Panc1 (cell line): Measurements from ENCODE around the gene CTSD. TPM values are rescaled to one million over a fixed set of nuclear protein-coding genes. Genes with fewer than 3 reads are reported as not detected.
A peak's percentile ranks its signal among the peaks of the same experiment; 100 is the strongest.

ENCODE experiments used
- ATAC-seq: fragments of 200-7000 bp; cut with Tn5 transposase; 2 replicates; pipeline ENCODE4 v1.9.1; 2020; ENCODE audit warnings: mild to moderate bottlenecking, moderate library complexity
- BruUV-seq: library from RNA; stranded (reverse); fragments of 400-500 nt; replicated peaks from 2 replicates; lab custom pipeline; 2021; lab: Mats Ljungman, UMichigan
- CTCF ChIA-PET: fragments of 300-600 bp; sonication (Branson Sonifier 250); formaldehyde crosslinking; loops from one replicate; lab custom pipeline; 2022; ENCODE audit warnings: antibody characterized with exemption; lab: Charles Lee
- POLR2A ChIA-PET: fragments of 300-600 bp; sonication (Branson Sonifier 250); formaldehyde crosslinking; loops from one replicate; lab custom pipeline; 2022; ENCODE audit warnings: antibody characterized with exemption; lab: Charles Lee
- DNase-seq: peaks from one replicate; pipeline ENCODE4 v3.0.0-alpha.2; 2010; ENCODE audit warnings: low read depth, low spot score
- H3K27ac ChIP-seq: 2 replicates; pipeline ENCODE4 v1.5.1; 2011; ENCODE audit warnings: mild to moderate bottlenecking, low read length, inconsistent platforms
- H3K27me3 ChIP-seq: fragments of 200-500 bp; sonication (Bioruptor generic); 2 replicates; pipeline ENCODE4 v1.6.0; 2014; ENCODE audit warnings: low read length, inconsistent platforms; ENCODE audit not compliant: control insufficient read depth, insufficient read depth
- H3K36me3 ChIP-seq: fragments of 200-500 bp; sonication (Bioruptor generic); 2 replicates; pipeline ENCODE4 v1.5.1; 2014; ENCODE audit warnings: inconsistent platforms, mild to moderate bottlenecking, low read length, moderate library complexity; ENCODE audit not compliant: control insufficient read depth, insufficient read depth
- H3K4me1 ChIP-seq: 2 replicates; pipeline ENCODE4 v1.5.1; 2011; ENCODE audit warnings: inconsistent platforms, mild to moderate bottlenecking, low read length, moderate library complexity; ENCODE audit not compliant: control insufficient read depth, insufficient read depth
- H3K4me3 ChIP-seq, 2 experiments: 2 replicates each; pipeline ENCODE4 v1.5.1; 2011 to 2012; ENCODE audit warnings: low read depth in 2 of 2, low read length in 2 of 2, mild to moderate bottlenecking in 2 of 2, inconsistent platforms in 1 of 2, moderate library complexity in 1 of 2
- H3K9me3 ChIP-seq: fragments of 200-500 bp; sonication (Bioruptor generic); 2 replicates; pipeline ENCODE4 v1.5.1; 2014; ENCODE audit warnings: low read depth, mild to moderate bottlenecking, inconsistent platforms, low read length, moderate library complexity; ENCODE audit not compliant: control insufficient read depth, insufficient read depth
- POLR2AphosphoS5 ChIP-seq: IDR thresholded peaks from 2 replicates; pipeline ENCODE4 v1.6.1; 2012; ENCODE audit warnings: mild to moderate bottlenecking, low read depth, low read length, moderate library complexity
- REST ChIP-seq, 2 experiments: IDR thresholded peaks; 2 replicates each; pipeline ENCODE4 v1.6.1; 2011 to 2012; ENCODE audit warnings: low read depth in 2 of 2, control low read depth in 1 of 2, low read length in 1 of 2, mild to moderate bottlenecking in 1 of 2, moderate library complexity in 1 of 2; ENCODE audit not compliant: insufficient read depth in 1 of 2
- SIN3A ChIP-seq: IDR thresholded peaks from 2 replicates; pipeline ENCODE4 v1.6.1; 2012; ENCODE audit warnings: low read depth, mild to moderate bottlenecking, low read length, moderate library complexity, borderline replicate concordance; ENCODE audit not compliant: insufficient read depth
- TCF7L2 ChIP-seq: IDR thresholded peaks from 2 replicates; pipeline ENCODE4 v1.6.1; 2011; ENCODE audit warnings: mild to moderate bottlenecking, low read depth, low read length, inconsistent platforms
- in situ Hi-C: cut with HindIII; loops from 2 replicates; pipeline ENCODE4 v1.10.0; 2016; ENCODE audit warnings: low sequenced_read_pairs, low pct_unique_long_range_greater_than_20kb
- intact Hi-C: fragments of 100-400 bp; cut with micrococcal nuclease; formaldehyde crosslinking; loops from one replicate; pipeline ENCODE4 v1.10.0; 2022; ENCODE audit not compliant: unreplicated experiment
- total RNA-seq: library from RNA; stranded (reverse); gene quantifications from one replicate; pipeline ENCODE4 v1.2.1, GENCODE V29; 2021; ENCODE audit not compliant: unreplicated experiment
- TF ChIP-seq, protein P1 (sequence below): fragments of 450-650 bp; IDR thresholded peaks from 2 replicates; pipeline ENCODE4 v1.5.1; 2017; ENCODE audit warnings: mild to moderate bottlenecking

The CTSD gene
- total RNA-seq, 1 experiment from 2014 or later = 1,813 TPM

DNA sequence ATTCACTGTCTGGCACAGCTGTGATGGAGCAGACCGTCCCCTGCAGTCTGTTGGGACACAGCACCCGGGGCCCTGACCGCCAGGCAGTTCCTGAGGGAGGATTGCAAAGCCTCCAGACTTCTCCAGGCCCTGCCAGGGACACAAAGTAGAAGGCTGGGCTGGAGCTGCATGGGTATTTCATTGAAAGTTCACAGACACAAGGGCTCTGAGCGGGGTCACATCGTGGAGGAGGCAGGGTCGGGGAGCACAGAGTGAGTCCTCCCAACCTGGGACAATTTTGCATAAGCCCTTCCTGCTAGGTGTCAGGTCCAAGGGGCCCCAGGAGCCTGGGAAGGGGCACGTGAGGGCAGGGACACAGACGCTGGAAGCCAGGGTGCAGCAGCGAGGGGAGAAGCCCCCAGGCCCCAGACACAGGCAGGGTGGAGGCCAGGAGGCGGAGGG is 29.1 kb downstream of the CTSD start:
- DNase-seq (no peak), ATAC-seq (0 out of 2 replicates have a peak, but pooled peaks have one; percentile 16)
- TF ChIP-seq SIN3A (no peak), REST (IDR thresholded peaks at IDR 0.05; ENCODE audit: insufficient read depth in 1 of 2, low read depth in 2 of 2, low read length in 1 of 2) (no peak), TCF7L2 (no peak), POLR2AphosphoS5 (no peak)
- TF ChIP-seq, protein P1, sequence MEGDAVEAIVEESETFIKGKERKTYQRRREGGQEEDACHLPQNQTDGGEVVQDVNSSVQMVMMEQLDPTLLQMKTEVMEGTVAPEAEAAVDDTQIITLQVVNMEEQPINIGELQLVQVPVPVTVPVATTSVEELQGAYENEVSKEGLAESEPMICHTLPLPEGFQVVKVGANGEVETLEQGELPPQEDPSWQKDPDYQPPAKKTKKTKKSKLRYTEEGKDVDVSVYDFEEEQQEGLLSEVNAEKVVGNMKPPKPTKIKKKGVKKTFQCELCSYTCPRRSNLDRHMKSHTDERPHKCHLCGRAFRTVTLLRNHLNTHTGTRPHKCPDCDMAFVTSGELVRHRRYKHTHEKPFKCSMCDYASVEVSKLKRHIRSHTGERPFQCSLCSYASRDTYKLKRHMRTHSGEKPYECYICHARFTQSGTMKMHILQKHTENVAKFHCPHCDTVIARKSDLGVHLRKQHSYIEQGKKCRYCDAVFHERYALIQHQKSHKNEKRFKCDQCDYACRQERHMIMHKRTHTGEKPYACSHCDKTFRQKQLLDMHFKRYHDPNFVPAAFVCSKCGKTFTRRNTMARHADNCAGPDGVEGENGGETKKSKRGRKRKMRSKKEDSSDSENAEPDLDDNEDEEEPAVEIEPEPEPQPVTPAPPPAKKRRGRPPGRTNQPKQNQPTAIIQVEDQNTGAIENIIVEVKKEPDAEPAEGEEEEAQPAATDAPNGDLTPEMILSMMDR = no peak
- no peaks in the 10 kb centered on the region for H3K4me1 ChIP-seq
- intact Hi-C loops = no loop called here
- H3K36me3 ChIP-seq = no peaks in the 10 kb centered on the region
- no peak overlapping the region for H3K27ac ChIP-seq
- no peak overlapping the region for H3K4me3 ChIP-seq
- in situ Hi-C loops = no loop called here
- ChIA-PET CTCF (interaction anchor here (0.7 kb wide), 1 partner anchor 40 kb away, joined by 3 read pairs; no protein-coding TSS in a partner anchor), POLR2A (interaction anchor here (0.7 kb wide), 1 partner anchor 201 kb away, joined by 19 read pairs; no protein-coding TSS in a partner anchor)
- peaks cover 5% of the 10 kb centered on the region; the same call in 1 of the 2 replicates for H3K27me3 ChIP-seq
- peaks cover 13% of the 10 kb centered on the region; the same call in 1 of the 2 replicates for H3K9me3 ChIP-seq
- no TSS peak for BruUV-seq

GRCh38 chr11:1733716-1734640 is 29.7 kb downstream of the CTSD start:
- no peaks in the 10 kb centered on the region for H3K36me3 ChIP-seq
- H3K27ac ChIP-seq = no peak overlapping the region
- no TSS peak for BruUV-seq
- H3K4me3 ChIP-seq = no peak overlapping the region
- POLR2A ChIA-PET = interaction anchor here (0.6 to 0.7 kb wide), 2 partner anchors 51 to 202 kb away, joined by 3 to 19 read pairs; no protein-coding TSS in a partner anchor
- DNase-seq = no peak
- TF ChIP-seq POLR2AphosphoS5 = no peak
- no peak for TF ChIP-seq REST (IDR thresholded peaks at IDR 0.05; ENCODE audit: insufficient read depth in 1 of 2, low read depth in 2 of 2, low read length in 1 of 2)
- ATAC-seq = peak; percentile 20
- intact Hi-C loops (no loop called here), in situ Hi-C loops (no loop called here)
- peaks cover 13% of the 10 kb centered on the region; the same call in 1 of the 2 replicates for H3K9me3 ChIP-seq
- CTCF ChIA-PET = interaction anchor here (0.7 kb wide), 1 partner anchor 40 kb away, joined by 3 read pairs; no protein-coding TSS in a partner anchor
- peaks cover 5% of the 10 kb centered on the region; the same call in 1 of the 2 replicates for H3K27me3 ChIP-seq
- no peaks in the 10 kb centered on the region for H3K4me1 ChIP-seq
